HG03066 (cell line): Measurements from ENCODE around the gene TRAF5.

Experiments
- ATAC-seq: cut with Tn5 transposase; IDR thresholded peaks from one replicate; pipeline ENCODE4 v1.9.1; 2021; ENCODE audit warnings: low read depth; ENCODE audit not compliant: unreplicated experiment

TRAF5 gene

GRCh38 chr1:211327346-211327921, 801 bp downstream of the TRAF5 start:
- peak; percentile 34 for ATAC-seq

GRCh38 chr1:211328084-211328694, 1.6 kb downstream of the TRAF5 start:
- no peak for ATAC-seq

- no peak for ATAC-seq
Measured at GRCh38 chr1:211328866-211329475, 2.3 kb downstream of the TRAF5 start.

- ATAC-seq: peak; percentile 41
Measured at GRCh38 chr1:211329764-211330201, 3.1 kb downstream of the TRAF5 start.

GRCh38 chr1:211330282-211330936, 3.8 kb downstream of the TRAF5 start:
- ATAC-seq: no peak

GRCh38 chr1:211331011-211331709, 4.5 kb downstream of the TRAF5 start:
- no peak for ATAC-seq

- ATAC-seq: no peak
Measured at GRCh38 chr1:211332036-211332616, 5.5 kb downstream of the TRAF5 start.

GRCh38 chr1:211332830-211333229, 6.2 kb downstream of the TRAF5 start:
- ATAC-seq: no peak

GRCh38 chr1:211333906-211334305, 7.3 kb downstream of the TRAF5 start:
- no peak for ATAC-seq

- no peak for ATAC-seq
Measured at GRCh38 chr1:211334986-211335385, 8.4 kb downstream of the TRAF5 start.

GRCh38 chr1:211335522-211336157, 9.0 kb downstream of the TRAF5 start:
- peak; percentile 93 for ATAC-seq

GRCh38 chr1:211336161-211336560, 9.5 kb downstream of the TRAF5 start:
- peak; percentile 8 for ATAC-seq

GRCh38 chr1:211336775-211337174, 10.1 kb downstream of the TRAF5 start:
- ATAC-seq: no peak

GRCh38 chr1:211337430-211338223, 11.0 kb downstream of the TRAF5 start:
- ATAC-seq: no peak

GRCh38 chr1:211338224-211338620, 11.6 kb downstream of the TRAF5 start:
- no peak for ATAC-seq

GRCh38 chr1:211339631-211340041, 13.0 kb downstream of the TRAF5 start:
- no peak for ATAC-seq

- ATAC-seq: no peak
Measured at GRCh38 chr1:211340622-211341507, 14.2 kb downstream of the TRAF5 start.

- ATAC-seq: no peak
Measured at GRCh38 chr1:211341999-211342398, 15.4 kb downstream of the TRAF5 start.
